ES-I3 (cell line): Measurements from ENCODE around the gene C7orf33.
"Not testable (repeated sequence)": the region's sequence is repeated elsewhere in the genome, so short reads cannot be mapped to it uniquely, and the experiment has no call there.

Experiments used
- H3K36me3 ChIP-seq: 2 replicates; pipeline ENCODE4 v1.6.1; 2013; ENCODE audit warnings: mild to moderate bottlenecking, low read length, control low read depth, moderate library complexity; ENCODE audit not compliant: insufficient read depth
- H3K4me1 ChIP-seq: 2 replicates; pipeline ENCODE4 v1.6.1; 2013; ENCODE audit warnings: mild to moderate bottlenecking, control low read depth, low read length; ENCODE audit not compliant: insufficient read depth
- H3K9ac ChIP-seq: 2 replicates; pipeline ENCODE4 v1.6.1; 2013; ENCODE audit warnings: low read depth, mild to moderate bottlenecking, low read length, moderate library complexity
- H3K9me3 ChIP-seq: 2 replicates; pipeline ENCODE4 v1.6.1; 2013; ENCODE audit warnings: mild to moderate bottlenecking, low read length, moderate library complexity; ENCODE audit not compliant: control insufficient read depth, insufficient read depth

C7orf33 gene

DNA sequence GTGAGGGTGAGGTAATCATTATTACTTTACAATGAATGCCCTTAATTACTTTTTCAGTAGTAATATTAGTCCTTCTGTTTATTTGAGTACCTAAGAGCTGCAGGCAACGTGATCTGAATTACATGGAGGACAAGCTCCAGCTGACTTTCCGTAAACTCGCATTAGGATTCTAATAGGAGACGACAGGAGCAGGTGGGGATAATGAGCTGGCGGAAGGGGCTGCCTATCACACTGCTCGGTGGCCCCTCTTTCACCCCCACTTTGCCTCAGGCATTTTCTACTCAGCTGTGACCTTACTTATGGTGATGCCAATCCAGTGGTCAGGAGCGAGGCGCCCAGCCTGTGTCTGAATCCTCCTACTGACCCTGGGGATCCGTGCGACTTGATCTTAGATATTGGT lies at the start of gene C7orf33:
C7orf33 (plus strand) TSS at position 296 of the 400 bp plus-strand sequence. CDS start 160 bp downstream, outside the sequence.
- Histone ChIP-seq H3K4me1 (peaks cover 10% of the 10 kb centered on the region), H3K9ac (no peak within 1 kb of the TSS), H3K36me3 (no peaks in the 10 kb centered on the region), H3K9me3 (no peaks in the 10 kb centered on the region; the same call in 1 of the 2 replicates)

- H3K9ac ChIP-seq = no peak overlapping the region
Measured at GRCh38 chr7:148541891-148542504, 48.6 kb upstream of the C7orf33 start.

GRCh38 chr7:148543302-148543701 lies 47.3 kb upstream of the C7orf33 start:
- Histone ChIP-seq H3K9ac (no peak overlapping the region), H3K4me1 (peaks cover 8% of the 10 kb centered on the region), H3K9me3 (no peaks in the 10 kb centered on the region), H3K36me3 (no peaks in the 10 kb centered on the region)

More at GRCh38 chr7:148541891-148542504, 48.6 kb upstream of the C7orf33 start:
- H3K9me3 ChIP-seq = no peaks in the 10 kb centered on the region
- no peaks in the 10 kb centered on the region for H3K36me3 ChIP-seq
- H3K4me1 ChIP-seq = peaks cover 8% of the 10 kb centered on the region

GRCh38 chr7:148545172-148545571 lies 45.4 kb upstream of the C7orf33 start:
- Histone ChIP-seq H3K9me3 (no peaks in the 10 kb centered on the region), H3K4me1 (peaks cover 7% of the 10 kb centered on the region), H3K36me3 (no peaks in the 10 kb centered on the region), H3K9ac (no peak overlapping the region)

- Histone ChIP-seq H3K9ac (no peak overlapping the region), H3K4me1 (no peaks in the 10 kb centered on the region), H3K36me3 (no peaks in the 10 kb centered on the region), H3K9me3 (no peaks in the 10 kb centered on the region)
Measured at GRCh38 chr7:148545932-148546331, 44.6 kb upstream of the C7orf33 start.

DNA sequence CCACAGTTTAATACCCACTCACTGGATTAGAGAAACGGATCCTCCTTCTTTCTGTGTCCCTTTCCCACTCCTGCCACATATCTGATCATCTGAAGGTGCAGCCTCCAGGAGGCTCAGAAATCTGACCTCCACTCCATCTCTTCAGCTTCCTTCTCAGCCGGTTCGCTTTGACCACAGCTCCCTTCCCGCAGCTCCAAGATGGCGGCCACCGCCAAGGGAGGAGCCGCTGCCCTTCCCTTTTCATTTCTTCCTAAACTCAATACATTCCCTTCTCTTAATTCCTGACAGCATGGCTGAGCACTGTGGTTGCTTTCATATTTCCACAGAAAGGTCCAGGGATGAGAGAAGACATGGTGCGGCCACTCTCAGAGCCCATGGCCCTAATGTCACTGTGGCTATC lies 43.7 kb upstream of the C7orf33 start:
- Histone ChIP-seq H3K9me3 (no peaks in the 10 kb centered on the region), H3K4me1 (no peaks in the 10 kb centered on the region), H3K9ac (no peak overlapping the region), H3K36me3 (no peaks in the 10 kb centered on the region)

GRCh38 chr7:148547951-148548350 lies 42.6 kb upstream of the C7orf33 start:
- Histone ChIP-seq H3K9me3 (no peaks in the 10 kb centered on the region), H3K9ac (no peak overlapping the region), H3K4me1 (no peaks in the 10 kb centered on the region), H3K36me3 (no peaks in the 10 kb centered on the region)

DNA sequence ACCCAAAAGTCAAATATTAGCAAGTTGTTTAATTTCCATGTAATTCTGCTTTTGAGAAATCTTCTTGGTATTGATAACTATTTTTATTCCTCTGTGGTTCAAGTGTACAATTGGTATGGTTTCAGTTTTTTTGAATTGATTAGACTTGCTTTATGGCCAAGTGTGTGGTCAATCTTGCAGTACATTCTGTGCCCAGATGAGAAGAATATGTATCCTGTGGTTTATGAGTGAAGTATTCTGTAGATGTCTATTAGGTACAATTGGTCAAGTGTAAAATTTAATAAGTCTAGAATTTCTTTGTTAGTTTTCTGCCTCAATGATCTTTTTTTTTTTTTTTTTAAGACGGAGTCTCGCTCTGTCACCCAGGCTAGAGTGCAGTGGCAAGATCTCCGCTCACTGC lies 36.6 kb upstream of the C7orf33 start:
- Histone ChIP-seq H3K9me3 (no peaks in the 10 kb centered on the region), H3K36me3 (no peaks in the 10 kb centered on the region), H3K9ac (no peak overlapping the region)

DNA sequence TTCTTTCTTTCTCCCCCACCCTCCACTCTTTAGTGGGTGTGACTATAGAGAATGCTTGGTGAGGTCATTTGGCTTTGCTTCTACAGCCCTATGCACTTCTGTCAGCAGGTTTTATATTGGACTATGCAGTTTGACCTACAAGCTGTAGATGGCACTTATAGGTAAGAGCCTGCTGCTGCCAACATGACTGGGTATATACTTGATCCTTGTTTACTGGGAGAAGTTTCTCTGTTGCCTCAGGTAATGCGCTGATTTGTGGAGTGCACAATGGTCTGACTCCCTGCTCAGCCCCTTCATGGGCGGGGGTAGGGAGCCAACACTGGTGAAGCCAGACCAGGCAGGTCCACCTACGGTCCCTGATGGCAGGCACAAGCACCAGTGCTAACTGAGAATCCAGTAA lies 33.7 kb upstream of the C7orf33 start:
- H3K9me3 ChIP-seq = no peaks in the 10 kb centered on the region
- no peaks in the 10 kb centered on the region for H3K4me1 ChIP-seq
- no peak overlapping the region for H3K9ac ChIP-seq
- H3K36me3 ChIP-seq = no peaks in the 10 kb centered on the region

More for the DNA sequence above, 36.6 kb upstream of the C7orf33 start:
- no peaks in the 10 kb centered on the region for H3K4me1 ChIP-seq

GRCh38 chr7:148558914-148559313 lies 31.7 kb upstream of the C7orf33 start:
- no peaks in the 10 kb centered on the region for H3K36me3 ChIP-seq
- H3K9me3 ChIP-seq = no peaks in the 10 kb centered on the region
- no peak overlapping the region for H3K9ac ChIP-seq
- H3K4me1 ChIP-seq = no peaks in the 10 kb centered on the region

DNA sequence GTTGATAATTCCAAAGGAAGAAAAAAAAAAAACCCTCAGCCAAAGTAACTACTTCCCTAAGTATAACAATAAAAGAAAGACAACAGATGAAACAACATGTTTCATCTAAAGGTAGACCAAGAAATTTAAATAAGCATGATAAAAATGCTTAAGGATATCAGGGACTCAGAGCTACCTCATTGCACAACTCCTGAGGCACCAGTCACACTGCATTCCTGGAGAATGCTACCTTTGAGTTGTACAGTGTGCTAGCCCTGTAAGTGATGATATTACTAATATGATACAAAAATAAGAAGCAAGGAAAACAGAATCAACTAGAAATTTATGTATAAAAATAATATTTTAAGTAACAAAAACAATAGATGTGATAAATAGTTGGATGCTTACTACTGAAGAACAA lies 29.5 kb upstream of the C7orf33 start:
- H3K36me3 ChIP-seq = no peaks in the 10 kb centered on the region
- H3K4me1 ChIP-seq = no peaks in the 10 kb centered on the region
- H3K9ac ChIP-seq = no peak overlapping the region
- H3K9me3 ChIP-seq = no peaks in the 10 kb centered on the region

DNA sequence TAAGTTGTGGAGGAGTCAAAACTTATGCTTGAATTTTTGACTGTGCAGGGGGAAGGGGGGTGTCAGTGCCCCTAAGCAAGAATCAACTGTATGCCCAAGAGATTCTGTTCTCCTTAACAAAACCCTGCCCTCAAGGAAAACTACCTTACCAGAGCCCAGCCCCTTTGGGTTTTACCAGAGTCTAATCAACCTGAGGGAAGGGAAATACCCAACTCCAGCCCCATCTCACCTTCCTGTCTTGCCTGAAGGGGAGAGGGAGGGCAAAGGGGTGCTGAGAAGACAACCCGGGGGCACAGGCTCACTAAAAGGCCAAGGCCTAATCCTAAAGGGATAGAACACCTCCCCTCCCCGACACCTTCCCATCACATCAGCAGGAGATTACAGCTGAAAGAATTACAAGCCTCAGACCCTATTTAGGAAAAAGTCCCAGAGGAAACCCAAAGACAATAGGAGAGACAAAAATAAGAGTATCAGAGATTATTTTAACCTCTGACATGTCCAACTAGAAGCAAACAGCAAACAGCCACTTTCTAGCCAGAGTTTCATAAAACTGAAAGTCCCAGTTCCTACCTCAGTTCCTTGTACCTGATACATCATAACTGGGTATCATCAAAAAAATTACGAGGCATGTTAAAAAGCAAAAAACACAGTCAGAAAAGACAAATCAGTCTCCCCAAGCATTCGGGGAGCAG lies 26.8 kb upstream of the C7orf33 start:
- H3K9ac ChIP-seq = no peak overlapping the region
- no peaks in the 10 kb centered on the region for H3K4me1 ChIP-seq
- no peaks in the 10 kb centered on the region for H3K36me3 ChIP-seq
- H3K9me3 ChIP-seq = no peaks in the 10 kb centered on the region

- H3K9me3 ChIP-seq, H3K4me1 ChIP-seq, H3K9ac ChIP-seq, H3K36me3 ChIP-seq: not testable (repeated sequence)
Measured at GRCh38 chr7:148564275-148564951, 26.2 kb upstream of the C7orf33 start.

DNA sequence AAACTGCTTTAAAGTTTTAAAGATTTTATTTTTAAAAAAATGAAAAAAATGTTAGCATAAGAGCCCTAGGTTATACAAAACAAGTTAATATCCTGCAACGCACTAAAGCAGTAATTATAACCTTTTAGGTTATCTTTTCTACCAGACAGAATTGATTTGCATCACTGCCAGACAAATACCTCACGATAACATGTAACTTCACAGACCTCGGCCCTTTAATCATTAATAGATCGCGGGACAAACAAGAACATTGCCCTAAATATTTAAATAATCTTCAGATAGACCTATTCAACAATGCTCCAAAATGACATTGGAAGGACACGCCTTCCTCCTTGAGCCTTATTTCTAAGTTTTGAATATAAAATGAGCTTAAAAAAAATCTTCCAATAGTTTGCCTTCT lies 23.8 kb upstream of the C7orf33 start:
- Histone ChIP-seq H3K36me3 (no peaks in the 10 kb centered on the region), H3K4me1 (no peaks in the 10 kb centered on the region), H3K9me3 (no peaks in the 10 kb centered on the region), H3K9ac (no peak overlapping the region)

- Histone ChIP-seq H3K9me3 (no peaks in the 10 kb centered on the region), H3K36me3 (no peaks in the 10 kb centered on the region), H3K4me1 (no peaks in the 10 kb centered on the region), H3K9ac (no peak overlapping the region)
Measured at GRCh38 chr7:148567524-148567923, 23.0 kb upstream of the C7orf33 start.
